Measurements from ENCODE around the gene DNAJC27. TPM values are rescaled to one million over a fixed set of nuclear protein-coding genes. Genes with fewer than 3 reads are reported as not detected.

Gene DNAJC27
- total and polyA plus RNA-seq, 2 of the 13 experiments (the other 11 are each of a cell fraction or from before 2014, with no cell fraction given) = 3.1 to 3.7 TPM

DNA sequence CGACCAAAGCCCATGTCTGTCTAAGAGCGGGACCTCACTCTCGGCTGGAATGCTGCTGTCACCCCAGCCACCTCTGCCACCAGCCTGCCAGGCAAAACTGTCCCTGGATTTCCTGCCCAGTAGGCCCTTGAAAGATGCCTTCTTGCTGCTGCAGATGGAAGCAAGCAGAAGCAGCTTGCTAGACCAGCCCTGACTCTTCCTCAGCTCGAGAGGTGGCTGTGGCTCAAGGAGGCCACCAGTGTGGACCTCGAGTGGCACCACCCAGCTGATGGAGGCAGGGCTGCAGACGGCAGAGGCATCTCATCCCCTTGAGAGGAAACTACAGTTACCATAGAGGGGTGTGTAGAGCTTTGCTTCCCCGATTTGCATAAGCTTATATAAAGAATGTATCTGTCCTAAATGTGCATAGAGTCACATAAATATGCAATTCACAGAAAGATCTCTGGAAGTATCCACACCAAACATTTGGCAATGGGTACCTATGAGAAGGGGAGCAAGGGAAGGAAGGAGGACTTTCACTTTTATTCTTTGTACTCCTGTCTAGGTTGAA is 72.3 kb downstream of the DNAJC27 start:
- Histone ChIP-seq H3K27ac (ENCODE audit: extremely low read length, insufficient read depth, low read length) (no peak overlapping the region), H3K4me2 (ENCODE audit: low read depth, low read length) (no peak overlapping the region), H3K9me3 (ENCODE audit: low read length) (peaks cover 15% of the 10 kb centered on the region), H3K79me2 (ENCODE audit: insufficient read depth, low read length) (no peaks in the 10 kb centered on the region), H4K20me1 (ENCODE audit: insufficient read depth, low read length) (no peaks in the 10 kb centered on the region), H3K9ac (ENCODE audit: insufficient read depth, low read depth, low read length) (no peak overlapping the region), H3K4me1 (ENCODE audit: insufficient read depth, low read length) (peaks cover 6% of the 10 kb centered on the region; the same call in 1 of the 2 replicates), H3K36me3 (replicated peaks in 1 of 2; ENCODE audit: control insufficient read depth in 1 of 2, insufficient read depth in 2 of 2, low read length in 2 of 2) (no peaks in the 10 kb centered on the region), H3K27me3 (ENCODE audit: control insufficient read depth in 1 of 2, insufficient read depth in 2 of 2, low read length in 2 of 2) (peaks cover 1 to 34% of the 10 kb centered on the region in 2 experiments; a peak in 3 of 5 replicates), H3K4me3 (replicated peaks in 1 of 3; ENCODE audit: insufficient read depth in 1 of 3, low read depth in 2 of 3, low read length in 3 of 3) (no peak overlapping the region), H2AFZ (ENCODE audit: low read length) (no peak overlapping the region)
- DNase-seq (ENCODE audit: low spot score) (no peak), FAIRE-seq (no peak), ATAC-seq (peak; percentile 16; the same call in 1 of the 3 replicates)
- in situ Hi-C loops (cut with HindIII; ENCODE audit: extremely low pct_ligation_motif_present, low pct_unique_long_range_greater_than_20kb) (no loop called here), intact Hi-C loops (cut with micrococcal nuclease; ENCODE audit: unreplicated experiment) (no loop called here)
- ChIA-PET CTCF (ENCODE audit: low intra/inter-chr PET ratio, low total read pairs) (no interaction called here), POLR2A (no interaction called here)
- BruUV-seq (replicated peaks) = no TSS peak
- TF ChIP-seq ARNT2 (CRISPR knock-in tag; IDR thresholded peaks at IDR 0.05; ENCODE audit: low read depth) = no peak
- no peak for TF ChIP-seq MED8 (CRISPR knock-in tag; IDR thresholded peaks at IDR 0.05; ENCODE audit: insufficient replicate concordance)
- TF ChIP-seq, protein P1, sequence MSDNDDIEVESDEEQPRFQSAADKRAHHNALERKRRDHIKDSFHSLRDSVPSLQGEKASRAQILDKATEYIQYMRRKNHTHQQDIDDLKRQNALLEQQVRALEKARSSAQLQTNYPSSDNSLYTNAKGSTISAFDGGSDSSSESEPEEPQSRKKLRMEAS (IDR thresholded peaks at IDR 0.05) = no peak
- TF ChIP-seq, protein P2, sequence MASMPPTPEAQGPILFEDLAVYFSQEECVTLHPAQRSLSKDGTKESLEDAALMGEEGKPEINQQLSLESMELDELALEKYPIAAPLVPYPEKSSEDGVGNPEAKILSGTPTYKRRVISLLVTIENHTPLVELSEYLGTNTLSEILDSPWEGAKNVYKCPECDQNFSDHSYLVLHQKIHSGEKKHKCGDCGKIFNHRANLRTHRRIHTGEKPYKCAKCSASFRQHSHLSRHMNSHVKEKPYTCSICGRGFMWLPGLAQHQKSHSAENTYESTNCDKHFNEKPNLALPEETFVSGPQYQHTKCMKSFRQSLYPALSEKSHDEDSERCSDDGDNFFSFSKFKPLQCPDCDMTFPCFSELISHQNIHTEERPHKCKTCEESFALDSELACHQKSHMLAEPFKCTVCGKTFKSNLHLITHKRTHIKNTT (CRISPR knock-in tag; IDR thresholded peaks at IDR 0.05) = no peak
- TF ChIP-seq, protein P3, sequence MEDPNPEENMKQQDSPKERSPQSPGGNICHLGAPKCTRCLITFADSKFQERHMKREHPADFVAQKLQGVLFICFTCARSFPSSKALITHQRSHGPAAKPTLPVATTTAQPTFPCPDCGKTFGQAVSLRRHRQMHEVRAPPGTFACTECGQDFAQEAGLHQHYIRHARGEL (CRISPR knock-in tag; IDR thresholded peaks at IDR 0.05) = no peak
- TF ChIP-seq, protein P4, sequence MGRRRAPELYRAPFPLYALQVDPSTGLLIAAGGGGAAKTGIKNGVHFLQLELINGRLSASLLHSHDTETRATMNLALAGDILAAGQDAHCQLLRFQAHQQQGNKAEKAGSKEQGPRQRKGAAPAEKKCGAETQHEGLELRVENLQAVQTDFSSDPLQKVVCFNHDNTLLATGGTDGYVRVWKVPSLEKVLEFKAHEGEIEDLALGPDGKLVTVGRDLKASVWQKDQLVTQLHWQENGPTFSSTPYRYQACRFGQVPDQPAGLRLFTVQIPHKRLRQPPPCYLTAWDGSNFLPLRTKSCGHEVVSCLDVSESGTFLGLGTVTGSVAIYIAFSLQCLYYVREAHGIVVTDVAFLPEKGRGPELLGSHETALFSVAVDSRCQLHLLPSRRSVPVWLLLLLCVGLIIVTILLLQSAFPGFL (CRISPR knock-in tag; IDR thresholded peaks at IDR 0.05) = no peak
- WGBS (ENCODE audit: low lambda C conversion rate) = 25% methylated on average over 7 of the region's 7 CpGs
